ENCODE measurements around the gene MID2. TPM values are rescaled to one million over a fixed set of nuclear protein-coding genes. Genes with fewer than 3 reads are reported as not detected.
A peak's percentile ranks its signal among the peaks of the same experiment; 100 is the strongest.

Gene MID2
- total and polyA plus RNA-seq, 2 experiments from 2014 or later: 0.84 to 2.1 TPM

DNA sequence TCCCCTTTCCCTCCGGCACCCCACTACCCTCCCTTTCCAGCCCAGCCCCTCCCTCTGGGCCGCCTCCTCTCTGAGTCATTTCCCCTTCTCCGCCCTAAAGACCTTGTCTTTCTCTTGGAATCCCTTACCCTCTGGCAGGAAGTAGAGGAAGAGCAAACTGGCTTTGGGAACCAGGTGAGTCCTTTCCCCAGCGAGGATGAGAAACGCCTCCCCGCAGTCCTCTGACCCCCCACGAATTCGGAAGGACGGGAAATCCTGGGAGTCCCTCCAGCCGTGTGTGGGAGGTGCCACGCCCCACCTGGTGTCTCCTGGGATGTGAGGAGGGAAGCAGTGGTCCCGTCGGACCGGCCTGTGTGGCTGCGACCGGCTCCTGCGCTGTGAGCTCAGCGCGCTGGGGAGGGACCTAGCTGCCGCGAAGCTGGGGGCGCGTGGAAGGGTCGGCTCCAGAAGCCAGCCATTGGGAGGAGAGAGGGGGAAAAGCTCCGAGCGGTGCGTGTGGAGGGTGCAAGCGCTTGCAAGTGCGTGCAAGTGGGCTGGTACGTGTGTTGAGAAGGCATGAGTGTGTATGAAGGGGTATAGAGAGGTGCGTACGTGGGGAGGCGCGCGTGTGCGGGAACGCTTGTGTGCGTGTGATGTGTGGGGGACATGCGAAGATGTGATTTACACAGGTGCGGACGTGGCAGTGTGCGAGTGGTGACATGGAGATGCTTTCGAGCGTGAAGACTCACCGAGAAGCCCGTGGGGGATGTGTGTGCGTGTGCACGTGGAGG is 110.2 kb downstream of the MID2 start:
- Mint-ChIP-seq H3K27ac (no peak overlapping the region), H3K4me3 (peak overlapping the region; percentile 77), H3K27me3 (ENCODE audit: insufficient read depth, low read depth, poor library complexity) (peaks cover 4% of the 10 kb centered on the region), H3K36me3 (ENCODE audit: low read depth) (peaks cover 8% of the 10 kb centered on the region; the same call in 2 of the 3 replicates), H3K4me1 (peaks cover 8% of the 10 kb centered on the region; the same call in 2 of the 3 replicates), H3K9me3 (peaks cover 3% of the 10 kb centered on the region; the same call in 1 of the 3 replicates)
- Histone ChIP-seq H3K9me2 (ENCODE audit: insufficient read depth) (no peaks in the 10 kb centered on the region), H3K79me2 (replicated peaks; ENCODE audit: insufficient read depth) (no peaks in the 10 kb centered on the region), H3K36me3 (ENCODE audit: insufficient read depth) (peaks cover 6% of the 10 kb centered on the region; the same call in 1 of the 2 replicates), H3K27me3 (ENCODE audit: insufficient read depth) (no peaks in the 10 kb centered on the region), H3K27ac (ENCODE audit: low read depth) (no peak overlapping the region), H3K4me3 (peak overlapping the region; percentile 69), H3K4me1 (ENCODE audit: insufficient read depth) (peaks cover 8% of the 10 kb centered on the region; the same call in 1 of the 2 replicates), H4K20me1 (replicated peaks; ENCODE audit: insufficient read depth) (no peaks in the 10 kb centered on the region), H3K4me2 (peak overlapping the region; percentile 79), H2AFZ (peak overlapping the region; percentile 78; the same call in 1 of the 2 replicates), H3F3A (replicated peaks; ENCODE audit: low read depth) (no peaks in the 10 kb centered on the region)
- ATAC-seq: peak; percentile 88
- TF ChIP-seq ZNF114 (CRISPR knock-in tag; IDR thresholded peaks at IDR 0.05) (no peak), NANOG (IDR thresholded peaks at IDR 0.05; ENCODE audit: borderline replicate concordance) (no peak), EZH2 (IDR thresholded peaks at IDR 0.05; ENCODE audit: low read depth, unreplicated experiment) (no peak), EZH2phosphoT487 (IDR thresholded peaks at IDR 0.05; ENCODE audit: unreplicated experiment) (no peak), REST (IDR thresholded peaks at IDR 0.05; ENCODE audit: unreplicated experiment) (no peak), POLR2AphosphoS5 (IDR thresholded peaks at IDR 0.05; ENCODE audit: low read depth) (peak; percentile 57; the same call in 1 of the 2 replicates)
- DNase-seq (ENCODE audit: low spot score): peak; percentile 63

DNA sequence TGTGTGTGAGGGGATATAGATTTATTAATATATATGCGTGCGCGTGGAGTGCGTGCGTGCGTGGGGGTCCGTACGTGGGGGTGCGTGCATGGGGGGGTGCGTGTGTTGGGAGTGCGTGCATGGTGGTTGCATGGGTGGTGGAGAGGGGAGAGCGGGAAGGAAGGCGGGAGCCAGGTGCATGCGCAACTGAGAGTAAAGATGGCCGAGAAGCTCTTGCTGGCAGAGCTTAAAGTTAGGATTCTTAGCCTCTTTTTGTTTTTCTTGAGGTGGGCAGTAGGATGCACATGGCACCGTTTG is 110.7 kb downstream of the MID2 start:
- Histone ChIP-seq H3K79me2 (replicated peaks; ENCODE audit: insufficient read depth) (no peaks in the 10 kb centered on the region), H3K4me1 (ENCODE audit: insufficient read depth) (peaks cover 8% of the 10 kb centered on the region; the same call in 1 of the 2 replicates), H3K27me3 (ENCODE audit: insufficient read depth) (no peaks in the 10 kb centered on the region), H3K36me3 (ENCODE audit: insufficient read depth) (peaks cover 6% of the 10 kb centered on the region; the same call in 1 of the 2 replicates), H3F3A (replicated peaks; ENCODE audit: low read depth) (no peaks in the 10 kb centered on the region), H3K4me2 (peak overlapping the region; percentile 79), H2AFZ (no peak overlapping the region), H3K27ac (ENCODE audit: low read depth) (no peak overlapping the region), H3K9me2 (ENCODE audit: insufficient read depth) (no peaks in the 10 kb centered on the region), H4K20me1 (replicated peaks; ENCODE audit: insufficient read depth) (no peaks in the 10 kb centered on the region), H3K4me3 (peak overlapping the region; percentile 69)
- Mint-ChIP-seq H3K9me3 (peaks cover 3% of the 10 kb centered on the region; the same call in 1 of the 3 replicates), H3K4me3 (peak overlapping the region; percentile 77; the same call in 2 of the 3 replicates), H3K27me3 (ENCODE audit: insufficient read depth, low read depth, poor library complexity) (peaks cover 4% of the 10 kb centered on the region), H3K36me3 (ENCODE audit: low read depth) (peaks cover 8% of the 10 kb centered on the region; the same call in 2 of the 3 replicates), H3K4me1 (peaks cover 8% of the 10 kb centered on the region; the same call in 2 of the 3 replicates), H3K27ac (no peak overlapping the region)
- peak; percentile 48 for ATAC-seq
- peak; percentile 5 for DNase-seq (ENCODE audit: low spot score)
- TF ChIP-seq JUNB (IDR thresholded peaks at IDR 0.05; ENCODE audit: unreplicated experiment) (no peak), EZH2 (IDR thresholded peaks at IDR 0.05; ENCODE audit: low read depth, unreplicated experiment) (no peak), ETS1 (IDR thresholded peaks at IDR 0.05) (no peak), ZNF114 (CRISPR knock-in tag; IDR thresholded peaks at IDR 0.05) (no peak), EZH2phosphoT487 (IDR thresholded peaks at IDR 0.05; ENCODE audit: unreplicated experiment) (no peak), NANOG (IDR thresholded peaks at IDR 0.05; ENCODE audit: borderline replicate concordance) (no peak), POLR2AphosphoS5 (IDR thresholded peaks at IDR 0.05; ENCODE audit: low read depth) (no peak)
- TF ChIP-seq, protein P1, sequence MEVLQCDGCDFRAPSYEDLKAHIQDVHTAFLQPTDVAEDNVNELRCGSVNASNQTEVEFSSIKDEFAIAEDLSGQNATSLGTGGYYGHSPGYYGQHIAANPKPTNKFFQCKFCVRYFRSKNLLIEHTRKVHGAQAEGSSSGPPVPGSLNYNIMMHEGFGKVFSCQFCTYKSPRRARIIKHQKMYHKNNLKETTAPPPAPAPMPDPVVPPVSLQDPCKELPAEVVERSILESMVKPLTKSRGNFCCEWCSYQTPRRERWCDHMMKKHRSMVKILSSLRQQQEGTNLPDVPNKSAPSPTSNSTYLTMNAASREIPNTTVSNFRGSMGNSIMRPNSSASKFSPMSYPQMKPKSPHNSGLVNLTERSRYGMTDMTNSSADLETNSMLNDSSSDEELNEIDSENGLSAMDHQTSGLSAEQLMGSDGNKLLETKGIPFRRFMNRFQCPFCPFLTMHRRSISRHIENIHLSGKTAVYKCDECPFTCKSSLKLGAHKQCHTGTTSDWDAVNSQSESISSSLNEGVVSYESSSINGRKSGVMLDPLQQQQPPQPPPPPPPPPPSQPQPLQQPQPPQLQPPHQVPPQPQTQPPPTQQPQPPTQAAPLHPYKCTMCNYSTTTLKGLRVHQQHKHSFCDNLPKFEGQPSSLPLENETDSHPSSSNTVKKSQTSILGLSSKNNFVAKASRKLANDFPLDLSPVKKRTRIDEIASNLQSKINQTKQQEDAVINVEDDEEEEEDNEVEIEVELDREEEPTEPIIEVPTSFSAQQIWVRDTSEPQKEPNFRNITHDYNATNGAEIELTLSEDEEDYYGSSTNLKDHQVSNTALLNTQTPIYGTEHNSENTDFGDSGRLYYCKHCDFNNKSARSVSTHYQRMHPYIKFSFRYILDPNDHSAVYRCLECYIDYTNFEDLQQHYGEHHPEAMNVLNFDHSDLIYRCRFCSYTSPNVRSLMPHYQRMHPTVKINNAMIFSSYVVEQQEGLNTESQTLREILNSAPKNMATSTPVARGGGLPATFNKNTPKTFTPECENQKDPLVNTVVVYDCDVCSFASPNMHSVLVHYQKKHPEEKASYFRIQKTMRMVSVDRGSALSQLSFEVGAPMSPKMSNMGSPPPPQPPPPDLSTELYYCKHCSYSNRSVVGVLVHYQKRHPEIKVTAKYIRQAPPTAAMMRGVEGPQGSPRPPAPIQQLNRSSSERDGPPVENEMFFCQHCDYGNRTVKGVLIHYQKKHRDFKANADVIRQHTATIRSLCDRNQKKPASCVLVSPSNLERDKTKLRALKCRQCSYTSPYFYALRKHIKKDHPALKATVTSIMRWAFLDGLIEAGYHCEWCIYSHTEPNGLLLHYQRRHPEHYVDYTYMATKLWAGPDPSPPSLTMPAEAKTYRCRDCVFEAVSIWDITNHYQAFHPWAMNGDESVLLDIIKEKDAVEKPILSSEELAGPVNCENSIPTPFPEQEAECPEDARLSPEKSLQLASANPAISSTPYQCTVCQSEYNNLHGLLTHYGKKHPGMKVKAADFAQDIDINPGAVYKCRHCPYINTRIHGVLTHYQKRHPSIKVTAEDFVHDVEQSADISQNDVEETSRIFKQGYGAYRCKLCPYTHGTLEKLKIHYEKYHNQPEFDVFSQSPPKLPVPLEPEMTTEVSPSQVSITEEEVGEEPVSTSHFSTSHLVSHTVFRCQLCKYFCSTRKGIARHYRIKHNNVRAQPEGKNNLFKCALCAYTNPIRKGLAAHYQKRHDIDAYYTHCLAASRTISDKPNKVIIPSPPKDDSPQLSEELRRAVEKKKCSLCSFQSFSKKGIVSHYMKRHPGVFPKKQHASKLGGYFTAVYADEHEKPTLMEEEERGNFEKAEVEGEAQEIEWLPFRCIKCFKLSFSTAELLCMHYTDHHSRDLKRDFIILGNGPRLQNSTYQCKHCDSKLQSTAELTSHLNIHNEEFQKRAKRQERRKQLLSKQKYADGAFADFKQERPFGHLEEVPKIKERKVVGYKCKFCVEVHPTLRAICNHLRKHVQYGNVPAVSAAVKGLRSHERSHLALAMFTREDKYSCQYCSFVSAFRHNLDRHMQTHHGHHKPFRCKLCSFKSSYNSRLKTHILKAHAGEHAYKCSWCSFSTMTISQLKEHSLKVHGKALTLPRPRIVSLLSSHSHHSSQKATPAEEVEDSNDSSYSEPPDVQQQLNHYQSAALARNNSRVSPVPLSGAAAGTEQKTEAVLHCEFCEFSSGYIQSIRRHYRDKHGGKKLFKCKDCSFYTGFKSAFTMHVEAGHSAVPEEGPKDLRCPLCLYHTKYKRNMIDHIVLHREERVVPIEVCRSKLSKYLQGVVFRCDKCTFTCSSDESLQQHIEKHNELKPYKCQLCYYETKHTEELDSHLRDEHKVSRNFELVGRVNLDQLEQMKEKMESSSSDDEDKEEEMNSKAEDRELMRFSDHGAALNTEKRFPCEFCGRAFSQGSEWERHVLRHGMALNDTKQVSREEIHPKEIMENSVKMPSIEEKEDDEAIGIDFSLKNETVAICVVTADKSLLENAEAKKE (CRISPR knock-in tag; IDR thresholded peaks at IDR 0.05): no peak
